DOHH2 (cell line): ENCODE measurements around the gene FERMT1.

Experiments used
- H3F3A ChIP-seq: fragments of 200-600 bp; sonication (generic), shearing (Covaris generic); 2 replicates; pipeline ENCODE4 v1.6.0; 2016; ENCODE audit warnings: antibody characterized with exemption, mild to moderate bottlenecking; ENCODE audit not compliant: control insufficient read depth, insufficient read depth
- H3K27ac ChIP-seq: fragments of 200-600 bp; sonication (generic); 2 replicates; pipeline ENCODE4 v1.5.1; 2014; ENCODE audit warnings: low read depth, mild to moderate bottlenecking, low read length, moderate library complexity
- H3K27me3 ChIP-seq: fragments of 200-600 bp; sonication (generic); 2 replicates; pipeline ENCODE4 v1.6.1; 2014; ENCODE audit warnings: mild to moderate bottlenecking, low read length, mixed read lengths; ENCODE audit not compliant: control insufficient read depth
- H3K36me3 ChIP-seq: fragments of 200-600 bp; sonication (generic); 2 replicates; pipeline ENCODE4 v1.6.1; 2014; ENCODE audit warnings: mild to moderate bottlenecking, low read length, moderate library complexity, mixed read lengths; ENCODE audit not compliant: control insufficient read depth
- H3K4me1 ChIP-seq: fragments of 200-600 bp; sonication (generic); 2 replicates; pipeline ENCODE4 v1.6.1; 2014; ENCODE audit warnings: mild to moderate bottlenecking, low read length, mixed read lengths; ENCODE audit not compliant: control insufficient read depth
- H3K4me2 ChIP-seq: fragments of 200-600 bp; sonication (generic); 2 replicates; pipeline ENCODE4 v1.6.0; 2014; ENCODE audit warnings: mild to moderate bottlenecking, low read length, moderate library complexity
- H3K4me3 ChIP-seq: fragments of 200-600 bp; sonication (generic); 2 replicates; pipeline ENCODE4 v1.5.1; 2014; ENCODE audit warnings: mild to moderate bottlenecking, low read length, mixed read lengths
- H3K79me2 ChIP-seq: fragments of 200-600 bp; sonication (generic); 2 replicates; pipeline ENCODE4 v1.6.1; 2014; ENCODE audit warnings: mild to moderate bottlenecking, low read length, mixed read lengths; ENCODE audit not compliant: control insufficient read depth
- H3K9me2 ChIP-seq: fragments of 200-600 bp; sonication (generic); replicated peaks from 2 replicates; pipeline ENCODE4 v1.6.1; 2014; ENCODE audit warnings: mild to moderate bottlenecking, low read length, mixed read lengths; ENCODE audit not compliant: control insufficient read depth
- H3K9me3 ChIP-seq: fragments of 200-600 bp; sonication (generic); 2 replicates; pipeline ENCODE4 v1.6.1; 2014; ENCODE audit warnings: antibody characterized with exemption, low read length, mixed read lengths; ENCODE audit not compliant: control insufficient read depth, insufficient read depth
- H4K20me1 ChIP-seq: fragments of 200-600 bp; sonication (generic); 2 replicates; pipeline ENCODE4 v1.6.0; 2014; ENCODE audit warnings: low read depth, mild to moderate bottlenecking, antibody characterized with exemption, low read length, moderate library complexity; ENCODE audit not compliant: control insufficient read depth, insufficient read depth
- EZH2phosphoT487 ChIP-seq: fragments of 200-600 bp; sonication (generic); IDR thresholded peaks from 2 replicates; pipeline ENCODE4 v1.6.1; 2017; ENCODE audit warnings: borderline replicate concordance, mild to moderate bottlenecking, antibody characterized with exemption, low read length, moderate library complexity, mixed read lengths
- TF ChIP-seq, protein P1 (sequence below): fragments of 200-600 bp; sonication (generic); IDR thresholded peaks from one replicate; pipeline ENCODE4 v1.5.1; 2014; ENCODE audit warnings: antibody characterized with exemption, mild to moderate bottlenecking, low read depth, low read length; ENCODE audit not compliant: poor library complexity, severe bottlenecking

Gene FERMT1

DNA sequence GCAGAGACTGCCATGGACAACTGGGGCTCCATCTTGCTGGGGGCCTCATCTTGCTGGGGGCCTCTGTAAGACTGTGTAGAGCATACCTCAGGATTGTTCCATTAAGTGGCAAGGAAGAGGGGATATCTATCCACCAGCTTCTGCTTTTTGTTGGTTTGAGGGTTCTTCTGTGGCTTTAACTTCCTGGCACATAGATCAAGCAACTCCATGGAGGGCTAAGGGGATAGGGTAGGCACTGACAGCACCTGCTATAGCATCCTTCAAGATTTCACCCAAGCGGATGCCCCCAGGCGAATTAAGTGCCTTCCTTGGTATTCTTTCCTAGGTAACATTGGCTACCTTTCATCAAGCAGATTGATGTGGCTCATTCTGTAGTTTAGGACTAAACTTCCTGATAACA is 65.1 kb downstream of the FERMT1 start:
- Histone ChIP-seq H4K20me1 (no peaks in the 10 kb centered on the region), H3K36me3 (no peaks in the 10 kb centered on the region), H3K4me2 (no peak overlapping the region), H3F3A (no peaks in the 10 kb centered on the region), H3K27ac (no peak overlapping the region), H3K4me3 (no peak overlapping the region), H3K27me3 (peaks cover 11% of the 10 kb centered on the region), H3K9me3 (no peaks in the 10 kb centered on the region), H3K9me2 (no peaks in the 10 kb centered on the region), H3K79me2 (no peaks in the 10 kb centered on the region), H3K4me1 (no peaks in the 10 kb centered on the region)
- no peak for TF ChIP-seq EZH2phosphoT487
- TF ChIP-seq, protein P1, sequence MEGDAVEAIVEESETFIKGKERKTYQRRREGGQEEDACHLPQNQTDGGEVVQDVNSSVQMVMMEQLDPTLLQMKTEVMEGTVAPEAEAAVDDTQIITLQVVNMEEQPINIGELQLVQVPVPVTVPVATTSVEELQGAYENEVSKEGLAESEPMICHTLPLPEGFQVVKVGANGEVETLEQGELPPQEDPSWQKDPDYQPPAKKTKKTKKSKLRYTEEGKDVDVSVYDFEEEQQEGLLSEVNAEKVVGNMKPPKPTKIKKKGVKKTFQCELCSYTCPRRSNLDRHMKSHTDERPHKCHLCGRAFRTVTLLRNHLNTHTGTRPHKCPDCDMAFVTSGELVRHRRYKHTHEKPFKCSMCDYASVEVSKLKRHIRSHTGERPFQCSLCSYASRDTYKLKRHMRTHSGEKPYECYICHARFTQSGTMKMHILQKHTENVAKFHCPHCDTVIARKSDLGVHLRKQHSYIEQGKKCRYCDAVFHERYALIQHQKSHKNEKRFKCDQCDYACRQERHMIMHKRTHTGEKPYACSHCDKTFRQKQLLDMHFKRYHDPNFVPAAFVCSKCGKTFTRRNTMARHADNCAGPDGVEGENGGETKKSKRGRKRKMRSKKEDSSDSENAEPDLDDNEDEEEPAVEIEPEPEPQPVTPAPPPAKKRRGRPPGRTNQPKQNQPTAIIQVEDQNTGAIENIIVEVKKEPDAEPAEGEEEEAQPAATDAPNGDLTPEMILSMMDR, result no peak

DNA sequence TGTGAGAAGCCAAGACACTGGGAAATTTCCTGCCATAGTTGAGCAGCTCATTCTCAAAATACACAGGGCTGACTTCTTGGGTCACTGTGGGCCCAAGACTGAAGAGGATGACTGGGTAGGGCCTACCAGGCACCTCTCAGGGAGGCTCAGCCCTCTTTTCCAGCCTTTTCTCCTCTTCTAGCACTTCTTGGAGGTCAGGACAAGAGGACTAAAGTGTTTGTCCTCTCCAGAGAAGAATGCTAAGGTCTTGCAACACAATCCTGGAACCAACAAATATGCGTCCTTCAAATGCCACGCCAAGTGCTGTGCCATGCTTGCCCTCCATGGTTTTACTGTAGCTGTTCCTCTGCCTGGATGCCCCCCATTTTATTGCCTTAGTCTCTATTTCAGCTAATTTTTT is 65.7 kb downstream of the FERMT1 start:
- TF ChIP-seq EZH2phosphoT487, result no peak
- TF ChIP-seq, protein P1, result no peak
- no peaks in the 10 kb centered on the region for H3K79me2 ChIP-seq

DNA sequence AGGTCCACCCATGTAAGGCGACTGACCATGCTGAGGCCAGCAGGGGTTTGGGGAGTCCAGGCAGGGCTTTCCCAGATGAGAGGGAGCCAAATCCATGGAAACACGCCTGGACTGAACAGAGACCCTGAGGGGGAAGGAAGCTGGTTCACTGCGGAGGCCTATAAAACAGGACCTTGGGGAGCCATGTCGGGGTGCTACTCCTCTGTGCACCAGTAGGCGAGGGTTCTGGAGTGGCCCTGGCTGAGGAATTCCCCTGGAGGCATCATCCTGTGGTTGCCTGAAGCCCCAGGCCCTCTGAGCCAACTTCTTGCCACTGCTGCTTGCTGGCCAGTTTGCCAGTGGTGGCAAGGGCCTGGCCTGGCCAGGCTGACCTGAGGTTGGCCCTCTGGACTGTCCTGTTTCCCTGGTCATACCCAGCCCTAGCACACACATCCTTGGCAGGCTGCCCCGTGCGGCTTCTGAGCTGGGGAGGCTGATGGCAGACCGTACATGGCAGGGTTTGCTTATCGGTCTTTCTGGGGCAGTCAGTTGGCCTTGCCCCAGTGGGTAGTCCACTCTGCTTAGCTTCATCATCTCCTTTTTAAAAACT is 66.8 kb downstream of the FERMT1 start:
- Histone ChIP-seq H3K4me1 (no peaks in the 10 kb centered on the region), H3K79me2 (no peaks in the 10 kb centered on the region), H3F3A (no peaks in the 10 kb centered on the region), H3K27ac (no peak overlapping the region), H4K20me1 (no peaks in the 10 kb centered on the region), H3K27me3 (peaks cover 9% of the 10 kb centered on the region), H3K4me2 (no peak overlapping the region), H3K36me3 (no peaks in the 10 kb centered on the region), H3K4me3 (no peak overlapping the region), H3K9me2 (no peaks in the 10 kb centered on the region), H3K9me3 (no peaks in the 10 kb centered on the region)
- TF ChIP-seq, protein P1, result no peak
- no peak for TF ChIP-seq EZH2phosphoT487

More for the DNA sequence above, 65.7 kb downstream of the FERMT1 start:
- Histone ChIP-seq H3K36me3 (no peaks in the 10 kb centered on the region), H3F3A (no peaks in the 10 kb centered on the region), H4K20me1 (no peaks in the 10 kb centered on the region), H3K9me2 (no peaks in the 10 kb centered on the region), H3K4me2 (no peak overlapping the region), H3K27ac (no peak overlapping the region), H3K27me3 (peaks cover 9% of the 10 kb centered on the region), H3K4me3 (no peak overlapping the region), H3K9me3 (no peaks in the 10 kb centered on the region), H3K4me1 (no peaks in the 10 kb centered on the region)
